Activated CD4-positive, alpha-beta T cell treated with anti-CD3 and anti-CD28 coated beads, Interleukin-2, amount 50 U/mL, for 24 hours (primary cell): ENCODE measurements around the gene PHC3.
"Not testable (repeated sequence)": the region's sequence is repeated elsewhere in the genome, so short reads cannot be mapped to it uniquely, and the experiment has no call there.

Experiments used
- DNase-seq, 2 donors: peaks; one replicate each; pipeline ENCODE4 v3.0.0-alpha.2; 2020; ENCODE audit warnings: low read depth in 1 of 2, low spot score in 1 of 2

Gene PHC3

DNA sequence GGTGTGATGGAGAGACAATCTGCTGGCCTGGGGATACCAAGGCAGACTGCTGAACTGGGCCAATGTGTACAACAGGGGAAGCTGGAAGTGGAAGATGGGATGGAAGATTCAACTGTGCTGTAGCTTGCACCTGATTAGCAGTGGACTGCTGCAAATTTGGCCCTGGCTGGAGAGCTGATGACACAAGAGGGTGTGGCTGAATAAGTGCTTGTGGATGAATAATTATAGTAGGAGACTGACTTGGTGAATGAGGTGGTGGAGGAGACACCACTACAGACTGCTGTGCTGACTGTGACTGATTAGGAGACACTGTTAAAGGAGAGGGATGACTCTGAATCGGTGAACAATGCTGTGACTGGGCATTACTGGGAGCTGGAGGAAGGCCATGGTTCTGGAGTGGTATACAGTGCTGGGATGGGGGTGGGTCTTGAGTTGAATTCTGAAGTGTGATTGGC, 52.5 kb downstream of the PHC3 start:
- no peak for DNase-seq

- no peak for DNase-seq
Measured at GRCh38 chr3:170128259-170128976, 53.1 kb downstream of the PHC3 start.

GRCh38 chr3:170117134-170117533, 64.4 kb downstream of the PHC3 start:
- DNase-seq = no peak

GRCh38 chr3:170114165-170114564, 67.4 kb downstream of the PHC3 start:
- not testable (repeated sequence) for DNase-seq

- DNase-seq = no peak
Measured at GRCh38 chr3:170111147-170111771, 70.3 kb downstream of the PHC3 start.

GRCh38 chr3:170109579-170110293, 71.8 kb downstream of the PHC3 start:
- DNase-seq = no peak

DNA sequence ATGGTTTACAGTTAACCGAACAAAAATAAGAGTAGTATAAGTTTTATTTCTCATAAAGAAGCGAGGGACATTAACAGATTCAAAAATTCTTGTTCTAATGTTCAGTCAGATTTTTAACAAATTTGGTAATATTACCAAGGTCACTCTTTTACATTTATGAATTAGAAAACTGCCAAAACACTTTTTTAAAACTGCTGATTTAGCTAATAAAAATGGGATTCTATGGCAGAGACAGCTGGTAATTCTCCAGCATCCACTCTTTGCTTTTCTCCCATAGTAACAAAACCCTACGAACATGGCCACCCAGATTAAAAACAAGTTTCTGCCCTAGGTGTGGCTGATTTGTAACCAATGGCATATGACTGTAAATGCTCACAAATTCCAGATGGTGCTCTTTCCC, 72.6 kb downstream of the PHC3 start:
- no peak for DNase-seq

DNA sequence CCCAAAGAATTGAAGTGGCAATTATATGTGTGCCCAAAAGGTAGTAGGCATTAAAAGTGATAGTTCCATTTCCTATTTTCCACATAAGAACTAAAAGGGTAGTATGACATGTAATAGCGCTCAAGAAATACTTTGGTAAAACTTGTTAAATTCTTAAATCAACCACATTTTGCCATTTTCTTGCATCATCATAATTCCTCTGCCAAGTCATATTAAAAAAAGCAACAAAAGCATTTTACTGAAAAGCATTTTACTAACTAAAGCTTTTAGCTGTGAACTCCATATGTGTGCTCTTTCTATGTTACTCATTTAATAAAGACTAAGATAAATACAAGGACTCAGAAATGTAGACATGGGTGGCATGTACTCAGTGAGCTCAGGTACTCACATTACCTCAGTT, 73.6 kb downstream of the PHC3 start:
- no peak for DNase-seq

DNA sequence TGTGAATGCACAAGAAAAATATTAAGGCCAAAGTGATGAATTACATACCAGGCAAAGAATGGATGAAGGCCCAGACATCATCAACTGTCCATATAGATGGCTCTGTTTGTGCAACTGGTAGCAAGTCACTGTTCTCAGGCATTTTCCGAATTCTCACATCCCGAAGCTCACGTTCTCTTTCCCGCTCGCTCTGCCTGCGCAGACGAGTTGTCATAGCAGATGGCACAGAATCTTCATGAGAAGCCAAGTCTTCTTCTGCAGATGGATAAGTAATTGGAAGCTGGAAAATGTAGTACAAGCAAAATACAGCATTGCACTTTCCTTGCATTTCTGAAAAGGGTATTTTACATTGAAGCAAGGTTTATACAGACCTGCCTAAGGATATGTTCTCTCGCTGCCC, 79.1 kb downstream of the PHC3 start:
- no peak for DNase-seq

GRCh38 chr3:170100944-170101343, 80.6 kb downstream of the PHC3 start:
- DNase-seq = no peak

DNA sequence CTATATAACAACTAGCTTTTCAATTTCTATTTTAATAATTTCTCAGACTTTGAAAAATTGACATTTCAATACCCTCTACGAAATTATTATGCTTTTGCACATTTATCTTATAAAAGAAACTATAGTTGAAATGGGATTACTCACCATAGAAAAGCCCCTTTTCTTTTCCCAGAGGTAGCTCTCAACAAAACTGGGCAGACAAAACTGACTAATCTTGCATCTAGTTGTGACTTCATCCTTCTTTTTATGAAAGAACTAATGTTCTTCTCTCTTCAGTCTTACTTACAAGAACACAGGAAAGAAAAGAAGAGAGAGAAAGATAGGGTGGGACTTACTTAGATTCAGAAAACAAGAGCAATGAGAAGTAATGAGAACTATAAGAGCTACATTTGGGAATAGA, 82.8 kb downstream of the PHC3 start:
- DNase-seq = no peak

GRCh38 chr3:170096342-170096741, 85.2 kb downstream of the PHC3 start:
- no peak for DNase-seq

- no peak for DNase-seq
Measured at GRCh38 chr3:170095771-170096170, 85.8 kb downstream of the PHC3 start.

GRCh38 chr3:170092907-170093306, 88.6 kb downstream of the PHC3 start:
- DNase-seq = no peak

- no peak for DNase-seq
Measured at GRCh38 chr3:170090601-170090981, 90.9 kb downstream of the PHC3 start.

- DNase-seq = no peak
Measured at GRCh38 chr3:170089862-170090600, 91.5 kb downstream of the PHC3 start.

GRCh38 chr3:170085396-170085795, 96.1 kb downstream of the PHC3 start:
- DNase-seq = no peak

- DNase-seq = no peak
Measured at GRCh38 chr3:170083343-170083742, 98.2 kb downstream of the PHC3 start.

GRCh38 chr3:170081079-170081741, 100.3 kb downstream of the PHC3 start:
- DNase-seq = no peak

DNA sequence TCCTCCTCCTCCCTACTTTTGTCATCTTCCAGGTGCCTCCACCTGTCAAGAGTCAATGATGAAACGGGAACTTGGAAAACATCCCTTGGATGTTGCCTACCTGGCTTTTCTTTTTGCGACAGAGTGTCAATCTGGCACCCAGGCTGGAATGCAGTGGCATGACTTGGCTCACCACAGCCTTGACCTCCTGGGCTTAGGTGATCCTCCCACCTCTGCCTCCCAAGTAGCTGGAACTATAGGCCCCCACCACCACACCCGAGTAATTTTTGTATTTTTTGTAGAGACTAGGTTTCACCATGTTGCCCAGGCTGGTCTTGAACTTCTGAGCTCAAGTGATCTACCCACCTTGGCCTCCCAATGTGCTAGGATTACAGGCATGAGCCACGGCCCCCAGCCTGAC, 100.9 kb downstream of the PHC3 start:
- no peak for DNase-seq

DNA sequence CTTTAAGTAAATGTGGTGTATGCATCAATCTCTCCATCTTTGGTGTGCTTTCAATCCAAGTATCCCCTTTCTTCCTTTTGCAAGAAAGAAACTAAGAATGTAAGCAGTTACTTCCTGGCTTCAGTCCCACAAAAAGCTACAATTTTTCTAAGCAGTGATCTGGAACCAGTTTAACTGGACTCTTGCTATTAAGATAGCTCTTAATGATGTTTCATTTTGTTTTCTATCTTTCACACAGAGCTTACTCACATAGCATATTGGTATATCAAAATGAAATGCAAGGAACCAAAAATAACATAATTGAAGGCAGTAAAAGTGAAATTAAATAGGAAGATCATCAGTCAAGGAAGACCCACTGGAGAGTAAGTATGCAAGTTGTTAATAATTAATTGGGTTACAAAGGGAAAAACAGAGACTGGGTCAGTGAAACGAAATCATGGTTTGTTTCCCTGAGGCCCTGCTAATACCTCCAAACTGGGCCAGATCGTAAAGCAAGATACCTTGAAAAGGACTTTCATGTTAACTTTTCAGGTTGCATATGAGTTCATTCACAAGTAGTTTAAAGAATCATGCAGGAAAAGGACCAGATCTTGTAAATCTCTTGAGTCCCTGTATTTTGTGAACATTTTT, 101.9 kb downstream of the PHC3 start:
- no peak for DNase-seq
